Anterior cingulate cortex (tissue), 58 donors: ENCODE measurements around the gene AOPEP.

Source experiments
- DNase-seq, 58 donors: peaks; one replicate each; lab custom pipeline; 2025; lab: John Stamatoyannopoulos, UW

The AOPEP gene

DNA sequence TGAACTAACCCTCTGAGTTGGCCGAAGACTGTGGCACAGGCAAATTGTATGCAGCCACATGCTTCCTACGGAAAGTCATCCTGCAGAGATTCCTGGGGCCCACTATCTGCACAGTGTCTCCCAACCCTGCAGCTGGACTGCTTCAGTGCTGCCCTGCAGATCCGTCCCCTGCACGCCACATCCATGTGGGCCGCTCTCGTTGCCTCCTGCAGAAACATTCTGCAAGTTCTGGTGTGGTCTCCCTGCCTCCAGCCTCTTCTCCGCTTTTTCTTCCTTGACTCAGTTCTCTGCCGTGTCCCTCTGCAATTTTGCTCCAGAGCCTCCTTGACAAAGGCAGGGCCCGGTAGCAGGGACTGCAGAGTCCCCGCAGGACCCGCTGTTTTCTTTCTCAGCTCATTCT lies 249.0 kb downstream of the AOPEP start:
- no peak for DNase-seq

DNA sequence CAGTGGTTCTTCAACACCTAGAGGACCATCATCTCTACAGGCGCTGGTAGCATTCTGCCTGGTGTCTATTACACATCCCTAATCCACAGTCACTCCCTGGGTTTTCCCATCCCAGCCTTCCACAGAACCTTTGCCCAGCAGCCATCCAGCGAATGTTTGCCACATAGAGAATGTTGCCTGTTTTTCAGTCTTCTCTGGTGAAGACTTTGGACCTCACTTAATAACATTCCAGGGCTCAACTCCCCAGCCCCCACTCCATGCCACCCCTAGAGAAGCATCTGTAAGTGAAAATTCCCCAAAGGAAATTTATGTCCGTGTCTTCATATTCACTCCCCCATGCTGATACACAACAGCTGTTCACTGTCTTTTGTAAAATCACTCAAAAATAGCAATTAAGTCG lies 249.6 kb downstream of the AOPEP start:
- no peak for DNase-seq

DNA sequence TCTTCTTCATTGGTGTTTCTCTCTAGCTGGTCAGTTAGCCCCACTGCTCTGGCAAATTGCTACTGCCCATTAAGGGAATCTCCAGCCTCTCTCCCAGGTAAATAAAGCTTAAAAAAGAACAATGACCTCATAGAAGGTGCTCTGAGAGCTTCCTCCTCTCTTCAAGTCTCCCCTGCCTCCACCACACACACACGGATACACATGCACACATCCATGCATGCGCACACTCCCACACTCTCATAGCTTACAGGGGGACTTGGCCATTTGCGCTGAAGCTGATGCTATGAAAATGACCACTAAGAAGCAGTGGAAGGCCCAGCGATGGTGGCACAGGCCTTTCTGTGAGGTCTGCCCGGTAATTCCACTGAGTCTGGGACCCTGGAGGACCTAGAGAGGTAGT lies 250.9 kb downstream of the AOPEP start:
- no peak for DNase-seq

DNA sequence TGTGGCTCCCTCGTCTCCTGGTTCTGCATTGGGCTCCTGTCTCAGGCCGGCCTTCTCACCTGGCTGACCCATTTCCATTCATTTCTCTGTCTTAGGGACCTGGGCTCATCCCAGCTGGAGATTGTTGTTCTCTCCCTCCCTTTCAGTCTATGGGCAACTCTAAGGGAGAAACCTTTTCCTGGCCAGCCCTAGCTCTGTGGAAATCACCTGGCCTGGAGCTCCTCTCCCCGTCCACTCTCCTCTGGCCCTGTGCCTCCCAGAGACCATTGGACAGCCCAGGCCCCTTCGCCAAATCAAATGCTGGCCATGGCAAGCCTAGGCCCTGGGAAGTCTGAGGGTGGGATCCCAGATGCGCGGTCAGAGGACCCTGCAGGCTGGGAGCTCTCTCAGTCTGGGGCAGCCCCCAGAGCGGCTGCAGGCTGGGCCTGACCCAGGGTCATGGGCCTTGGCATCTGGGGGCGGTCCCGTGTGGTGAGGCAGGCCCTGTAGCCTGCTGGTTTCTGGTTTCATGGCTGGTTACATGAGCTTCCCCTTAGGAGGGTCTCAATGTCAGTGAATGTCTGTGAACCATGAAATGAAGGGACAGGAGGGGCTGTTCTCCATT lies 253.5 kb downstream of the AOPEP start:
- DNase-seq: no peak

DNA sequence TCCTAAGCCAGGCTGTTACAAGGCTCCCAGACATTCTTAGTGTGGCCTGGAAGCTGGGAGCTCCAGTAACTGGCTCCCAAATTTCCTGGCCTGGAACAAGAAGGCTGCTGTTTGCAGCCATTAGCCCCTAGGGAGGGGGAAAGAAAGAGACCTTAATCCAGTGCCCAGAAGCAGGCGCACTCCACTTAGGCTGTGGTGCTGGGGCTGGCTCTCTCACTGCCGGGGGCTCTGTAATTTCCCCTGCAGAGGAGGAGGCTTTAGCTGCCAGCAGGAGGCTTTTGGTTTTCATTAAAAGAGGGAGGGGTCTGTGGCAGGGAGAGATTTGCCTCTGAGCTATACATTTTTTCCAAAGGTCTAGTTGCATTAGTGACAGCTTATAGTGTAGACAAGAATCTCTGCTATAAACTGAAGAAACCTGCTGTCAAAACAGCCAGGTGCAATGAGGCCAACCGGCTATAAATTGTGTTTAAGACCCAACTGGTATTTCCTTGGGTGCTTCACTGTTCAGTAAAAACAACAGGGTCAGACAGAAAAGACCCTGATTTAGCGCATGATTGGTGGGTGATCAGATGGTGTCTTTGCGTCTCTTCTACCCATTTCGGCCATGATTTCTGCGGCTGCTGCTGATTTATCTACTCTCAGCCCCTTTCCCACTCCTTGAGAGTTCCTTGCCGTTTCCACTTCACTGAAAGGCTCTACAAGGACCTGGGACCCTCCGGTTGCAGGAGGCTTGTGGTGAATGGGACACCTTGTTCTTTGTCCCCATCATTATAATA lies 254.6 kb downstream of the AOPEP start:
- DNase-seq: no peak

DNA sequence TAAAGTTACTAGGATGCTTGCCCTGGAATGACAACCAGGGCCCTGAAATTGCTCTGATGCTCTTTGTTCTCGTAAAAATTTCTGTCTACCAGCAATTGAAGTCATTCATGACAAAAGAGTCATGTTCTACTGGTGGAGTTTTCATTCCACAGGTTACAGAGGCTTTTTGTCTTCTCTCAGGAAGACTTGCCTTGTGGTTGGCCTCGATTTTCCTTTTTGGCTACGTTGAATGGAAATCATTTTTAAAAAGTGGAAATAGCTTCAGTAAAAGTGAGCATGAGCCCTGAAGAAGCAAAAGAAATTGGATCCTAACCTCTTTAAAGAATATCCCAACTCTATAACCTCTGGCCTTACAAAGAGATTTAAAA lies 255.2 kb downstream of the AOPEP start:
- DNase-seq: no peak

DNA sequence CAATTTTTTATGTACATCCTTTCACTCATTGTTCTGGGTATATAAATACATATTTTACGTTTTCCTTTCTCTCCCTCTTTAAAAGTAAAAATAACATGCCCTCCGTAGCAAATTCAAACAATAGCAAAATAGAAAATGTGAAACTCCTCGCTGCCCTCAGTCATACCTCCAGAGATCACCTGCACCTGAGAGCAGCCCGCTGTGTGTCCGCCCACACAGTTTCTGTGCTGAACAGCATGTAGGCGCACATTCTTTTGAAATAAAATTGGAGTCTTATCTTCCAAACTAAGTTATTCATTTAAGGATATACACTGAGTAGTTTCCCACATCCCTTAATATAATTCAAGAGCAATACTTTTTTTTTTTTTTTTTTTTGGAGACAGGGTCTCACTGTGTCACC lies 255.7 kb downstream of the AOPEP start:
- no peak for DNase-seq

DNA sequence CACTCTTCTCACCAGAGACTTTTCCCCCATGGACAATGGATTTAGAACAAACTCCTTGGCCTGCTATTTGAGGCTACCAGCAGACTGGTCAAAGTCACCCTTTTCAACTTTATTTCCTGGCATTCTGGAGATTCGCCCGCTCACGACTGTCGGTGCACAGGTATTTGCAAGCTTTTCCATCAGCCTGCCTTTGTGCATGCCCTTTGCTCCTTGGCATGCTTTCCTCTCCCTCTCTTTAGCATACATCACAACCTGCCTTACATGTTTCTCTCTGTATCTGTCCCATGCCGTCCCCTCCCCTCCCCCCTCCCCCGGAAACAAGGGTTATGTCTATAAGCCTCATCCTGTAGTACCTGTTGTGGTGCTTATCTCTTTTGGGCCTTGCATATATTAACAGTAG lies 257.1 kb downstream of the AOPEP start:
- DNase-seq: no peak

DNA sequence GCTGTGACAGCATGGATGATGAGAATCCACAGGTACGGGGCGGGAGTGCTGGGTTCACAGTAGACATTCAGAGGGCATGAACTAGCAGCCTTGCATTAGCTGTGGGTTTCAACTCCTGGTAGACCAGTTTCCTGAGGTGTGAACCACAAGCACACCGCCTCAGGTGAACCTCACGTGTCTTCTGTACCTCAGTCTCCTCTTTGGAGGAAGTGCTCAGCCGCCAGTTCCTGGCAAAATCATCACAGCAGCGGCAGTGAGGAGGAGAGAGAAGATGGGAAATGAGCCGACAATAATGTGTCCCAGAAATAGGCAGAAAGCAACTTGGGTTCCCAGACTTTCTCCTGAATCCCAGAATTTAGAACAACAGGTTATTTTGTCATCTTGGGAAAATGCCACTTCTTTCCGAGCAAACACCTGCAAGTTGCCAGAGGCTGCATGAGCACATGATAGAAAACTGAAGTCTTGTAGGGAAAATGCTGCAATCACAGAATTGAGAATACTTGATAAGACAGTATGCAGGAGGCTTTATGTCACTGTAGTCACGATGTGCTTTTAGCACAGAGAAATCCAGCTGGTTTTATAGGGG lies 258.5 kb downstream of the AOPEP start:
- peak in 4 of 58 donors; percentile 10 to 59 (median 37) for DNase-seq

DNA sequence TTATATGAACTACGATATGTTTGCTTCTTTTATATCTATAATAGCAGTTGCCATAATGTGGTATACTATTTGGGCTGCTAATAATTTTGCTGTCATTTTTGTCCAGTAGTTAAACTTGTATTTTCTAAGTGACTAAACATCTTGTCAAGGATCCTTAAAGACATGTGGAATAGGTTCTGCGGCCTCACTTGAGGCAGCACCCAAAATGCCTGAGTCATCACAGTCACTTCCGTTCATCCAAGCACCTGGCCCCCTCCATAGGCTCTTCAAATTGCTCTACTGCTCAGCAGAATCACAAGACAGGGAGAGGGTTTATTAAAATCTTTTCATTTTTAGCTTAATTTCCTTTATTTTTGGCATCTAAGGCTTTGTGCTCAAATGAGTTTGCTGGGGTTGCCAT lies 259.1 kb downstream of the AOPEP start:
- no peak for DNase-seq

DNA sequence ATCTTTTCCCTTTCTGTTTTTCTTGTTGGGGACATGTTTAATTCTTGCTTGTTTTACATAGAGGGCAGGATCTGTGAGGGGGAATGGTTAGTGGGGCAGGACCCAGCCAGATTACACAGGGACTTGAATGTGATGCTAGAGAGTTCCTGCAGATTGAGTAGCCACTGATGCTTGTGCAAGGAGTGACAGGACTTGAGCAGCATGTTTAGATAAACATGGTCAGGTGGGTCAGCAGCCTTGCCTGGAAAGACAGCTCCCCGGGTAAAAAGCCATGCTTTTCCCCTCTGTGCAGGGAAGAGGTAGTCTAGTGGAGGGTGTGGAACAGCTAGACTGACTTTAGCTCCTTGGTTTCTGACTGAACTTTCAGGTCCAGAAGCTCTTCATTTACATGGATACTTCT lies 261.2 kb downstream of the AOPEP start:
- no peak for DNase-seq

DNA sequence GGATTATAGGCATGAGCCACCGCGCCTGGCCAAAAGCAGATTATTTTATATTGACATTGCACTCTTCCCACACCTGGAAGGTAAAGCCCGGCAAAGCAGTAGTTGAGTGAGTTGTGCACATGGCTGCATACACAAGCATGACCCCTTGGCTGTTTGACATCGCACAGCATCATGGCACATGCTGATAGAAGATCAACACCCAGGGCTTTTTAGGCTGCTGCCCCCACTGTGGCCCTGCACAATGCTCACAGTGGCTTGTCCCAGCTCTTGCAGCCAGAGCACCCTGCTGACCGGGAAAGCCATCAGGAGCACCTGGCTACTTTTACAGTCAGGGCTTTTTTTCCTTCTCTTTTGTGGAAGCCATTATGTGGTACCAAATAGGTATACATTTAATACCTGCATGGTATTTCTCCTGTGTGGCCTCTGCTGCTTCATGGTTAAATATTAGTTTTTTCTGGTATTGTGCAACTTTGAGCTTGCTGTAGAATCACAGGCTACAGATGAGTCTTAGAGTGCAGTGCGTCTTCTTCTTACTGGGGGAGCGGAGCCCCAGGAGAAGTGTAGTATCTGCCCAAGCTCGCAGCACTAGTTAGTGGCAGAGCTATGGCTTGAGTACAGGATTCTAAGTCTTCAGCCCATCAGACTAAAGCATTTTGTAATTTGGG lies 264.5 kb downstream of the AOPEP start:
- DNase-seq: no peak

DNA sequence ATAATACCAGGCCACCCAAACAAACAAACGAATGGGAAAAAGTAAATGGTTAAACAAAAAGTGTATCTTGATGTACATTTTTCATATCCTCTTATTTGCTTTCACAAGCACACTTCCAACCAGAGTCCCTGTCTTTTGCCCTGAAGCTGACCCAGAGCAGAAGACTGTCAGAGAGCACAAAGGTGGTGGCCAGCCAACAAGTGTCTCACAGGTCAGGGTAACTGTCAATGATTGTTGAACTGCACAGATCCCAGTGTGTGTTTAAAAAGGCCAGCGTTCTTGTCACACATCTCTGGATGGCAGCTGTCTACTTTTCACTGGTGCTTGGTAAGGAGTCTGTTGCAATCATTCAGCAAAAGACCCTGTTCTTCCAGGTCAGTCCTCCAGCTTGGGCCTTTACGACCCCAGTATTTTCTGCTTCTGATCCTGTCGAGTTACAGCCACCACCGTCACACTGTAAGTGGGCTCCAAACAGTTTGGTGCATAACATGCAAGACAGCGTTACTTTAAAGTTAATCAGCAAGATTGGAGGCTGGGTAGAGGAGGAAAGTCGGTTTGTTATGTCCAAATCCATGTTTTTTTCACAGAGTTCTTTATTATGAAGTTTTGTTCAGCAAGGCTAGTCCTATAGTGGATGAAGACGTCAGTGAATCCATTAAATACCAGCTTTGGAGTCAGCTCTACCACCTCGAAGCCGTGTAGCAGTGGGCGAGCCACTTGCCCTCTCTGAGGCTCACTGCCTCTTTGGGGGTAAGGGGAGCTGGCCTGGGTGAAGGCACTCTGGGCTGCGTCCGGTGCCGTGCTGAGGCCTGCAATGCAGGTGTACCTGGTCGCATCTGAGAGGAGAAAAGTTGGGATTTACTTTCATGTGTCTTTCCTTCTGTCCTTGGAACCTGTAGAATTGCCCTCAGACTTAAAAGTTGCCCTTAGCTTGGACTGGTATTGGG lies 265.7 kb downstream of the AOPEP start:
- DNase-seq: no peak

DNA sequence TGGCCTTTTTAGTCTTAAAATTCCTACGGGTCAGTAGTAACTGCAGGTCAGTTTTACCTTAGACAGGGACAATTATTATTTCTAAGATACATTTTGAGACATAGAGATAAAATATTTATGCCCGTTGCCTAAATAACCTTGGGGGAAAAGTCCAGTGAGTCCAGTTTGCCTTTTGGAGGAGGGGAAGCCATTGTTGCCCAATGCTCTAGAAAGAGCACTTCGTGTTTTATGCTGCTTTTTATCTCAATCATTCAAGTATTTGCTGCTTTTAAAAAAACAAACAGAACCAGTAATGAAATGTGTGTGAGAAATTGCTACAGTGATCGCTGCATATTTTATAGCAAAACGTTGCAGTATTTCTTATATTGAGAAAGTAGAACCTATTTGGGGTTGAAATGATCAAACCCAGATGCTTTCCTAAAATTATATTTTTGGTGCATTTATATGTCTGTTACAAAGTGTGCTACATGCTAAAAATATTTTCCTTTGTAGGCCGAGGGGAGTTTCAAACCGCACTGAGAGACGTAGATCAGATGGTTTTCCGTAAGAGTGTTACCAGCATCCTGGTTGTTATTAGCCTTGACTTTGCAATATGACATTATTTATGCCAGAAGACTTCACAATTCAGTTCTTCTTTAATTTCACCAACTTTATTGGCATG lies 266.8 kb downstream of the AOPEP start:
- DNase-seq: no peak

DNA sequence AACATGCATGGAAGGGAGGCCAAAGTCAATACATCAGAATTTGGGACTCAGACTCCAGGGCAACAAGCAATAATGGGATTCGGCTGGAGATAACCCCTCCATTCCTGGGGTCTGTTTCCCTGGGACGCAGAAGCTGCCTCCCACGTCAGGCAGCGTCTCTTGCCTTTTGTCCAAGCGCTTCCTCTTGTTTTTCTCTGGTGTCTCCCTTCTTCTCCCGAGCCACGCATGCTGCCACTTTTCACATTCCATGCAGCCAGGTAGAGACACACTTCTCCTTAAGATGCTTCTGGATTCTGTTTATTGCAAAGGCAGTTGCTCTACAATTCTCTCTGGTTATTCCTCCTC lies 267.3 kb downstream of the AOPEP start:
- DNase-seq: no peak

DNA sequence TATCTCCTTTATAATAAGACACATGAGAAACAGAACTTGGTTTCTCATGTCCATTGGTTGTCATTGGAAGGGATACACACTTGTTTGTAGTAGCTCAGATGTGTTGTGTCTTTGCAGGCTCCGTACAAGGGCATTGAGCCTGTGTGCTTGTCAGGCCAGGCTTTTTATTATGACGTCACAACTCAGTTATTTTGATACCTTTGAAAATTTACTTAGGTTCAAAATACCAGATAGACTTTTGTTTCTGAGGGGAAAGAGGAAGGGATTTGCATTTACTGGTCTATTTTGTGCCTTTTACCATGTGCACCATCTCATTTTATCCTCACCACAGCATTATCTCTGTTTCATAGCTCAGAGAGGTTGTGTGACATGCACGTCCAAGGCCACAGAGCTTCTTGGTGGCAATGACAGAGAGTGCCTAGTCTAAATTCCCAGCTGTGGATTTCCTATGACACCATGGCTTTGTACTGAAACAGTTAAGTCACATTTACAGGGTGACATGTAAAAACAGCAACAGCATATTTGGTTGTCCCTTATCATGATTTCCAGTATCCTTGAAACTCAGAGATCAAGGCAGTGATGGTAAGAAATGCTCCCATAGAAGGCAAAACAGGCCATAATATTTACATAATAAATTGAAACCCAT lies 268.7 kb downstream of the AOPEP start:
- DNase-seq: no peak

DNA sequence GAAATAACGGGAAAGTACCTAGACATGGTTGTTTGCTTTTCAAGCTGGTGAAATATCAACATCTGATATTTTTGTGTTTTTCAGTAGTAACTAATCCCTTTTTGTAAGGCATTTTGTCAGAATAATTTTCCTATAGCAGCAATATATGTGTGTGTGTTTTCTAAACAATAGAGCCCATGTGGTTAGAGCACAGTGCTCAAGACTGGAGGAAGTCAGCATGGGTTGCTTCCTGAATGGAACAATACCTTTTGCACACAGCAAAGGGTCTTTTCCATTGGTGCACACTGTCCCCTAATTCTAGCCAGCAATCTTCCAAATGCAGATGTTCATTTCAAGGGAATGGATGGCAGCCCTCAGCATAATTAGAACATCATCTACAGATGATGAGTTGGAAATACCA lies 270.1 kb downstream of the AOPEP start:
- no peak for DNase-seq

DNA sequence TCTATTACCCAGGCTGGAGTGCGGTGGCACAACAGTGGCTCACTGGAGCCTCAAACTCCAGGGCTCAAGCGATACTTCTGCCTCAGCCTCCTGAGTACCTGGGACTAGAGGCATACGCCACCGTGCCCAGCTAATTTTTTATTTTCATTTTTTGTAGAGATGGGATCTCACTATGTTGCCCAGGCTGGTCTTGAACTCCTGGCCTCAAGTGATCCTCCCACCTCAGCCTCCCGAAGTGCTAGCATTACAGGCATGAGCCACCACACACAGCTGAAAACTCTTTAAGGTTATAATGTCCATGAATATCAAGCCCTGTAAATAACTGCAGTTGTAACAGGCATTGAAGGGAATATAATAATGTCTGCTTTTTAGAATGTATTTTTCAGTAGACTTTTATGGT lies 271.2 kb downstream of the AOPEP start:
- DNase-seq: no peak

DNA sequence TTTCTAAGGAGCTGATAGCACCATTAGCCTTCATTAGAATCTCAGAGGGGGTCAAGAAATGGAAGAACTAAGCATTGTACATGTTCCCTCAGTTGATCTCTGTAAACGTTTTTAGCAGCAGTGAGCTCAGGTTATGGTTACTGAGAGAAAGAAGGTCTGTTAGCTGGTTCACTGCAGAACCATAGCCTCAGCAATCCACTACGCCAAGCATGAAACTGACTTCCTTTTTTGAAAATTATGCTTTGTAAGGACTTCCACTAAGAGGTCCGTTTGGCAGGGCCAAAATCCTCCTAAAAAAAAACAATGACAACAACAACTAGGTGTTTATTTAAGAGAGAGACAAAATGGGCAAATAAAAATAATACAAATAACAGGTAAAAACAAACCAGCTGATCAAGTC lies 273.3 kb downstream of the AOPEP start:
- no peak for DNase-seq

DNA sequence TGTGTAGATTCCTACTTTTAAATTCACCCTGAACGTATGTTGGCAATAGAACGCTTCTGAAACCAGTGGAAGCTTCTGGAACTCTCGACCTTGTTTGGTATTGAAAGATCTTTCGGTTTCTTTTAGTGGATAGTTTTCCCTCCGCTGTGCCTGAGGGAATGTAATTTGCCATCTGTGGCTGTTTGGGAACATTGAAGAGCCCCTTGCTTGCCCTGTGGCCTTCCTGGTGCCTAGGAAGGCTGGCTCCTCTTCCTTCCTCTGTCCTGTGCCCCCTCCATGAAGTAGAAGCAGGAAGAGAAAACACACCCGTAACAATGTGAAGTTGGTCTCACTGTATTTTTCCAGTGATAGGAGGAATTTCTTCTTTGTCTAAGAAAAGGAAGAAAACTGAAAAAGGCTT lies 274.3 kb downstream of the AOPEP start:
- no peak for DNase-seq
